Measurements from ENCODE around the gene UGT1A4. TPM values are rescaled to one million over a fixed set of nuclear protein-coding genes. Genes with fewer than 3 reads are reported as not detected.

Gene UGT1A4
- total and polyA plus RNA-seq, 2 donors (not counting 1 experiment from before 2014, with no cell fraction given): not detected

DNA sequence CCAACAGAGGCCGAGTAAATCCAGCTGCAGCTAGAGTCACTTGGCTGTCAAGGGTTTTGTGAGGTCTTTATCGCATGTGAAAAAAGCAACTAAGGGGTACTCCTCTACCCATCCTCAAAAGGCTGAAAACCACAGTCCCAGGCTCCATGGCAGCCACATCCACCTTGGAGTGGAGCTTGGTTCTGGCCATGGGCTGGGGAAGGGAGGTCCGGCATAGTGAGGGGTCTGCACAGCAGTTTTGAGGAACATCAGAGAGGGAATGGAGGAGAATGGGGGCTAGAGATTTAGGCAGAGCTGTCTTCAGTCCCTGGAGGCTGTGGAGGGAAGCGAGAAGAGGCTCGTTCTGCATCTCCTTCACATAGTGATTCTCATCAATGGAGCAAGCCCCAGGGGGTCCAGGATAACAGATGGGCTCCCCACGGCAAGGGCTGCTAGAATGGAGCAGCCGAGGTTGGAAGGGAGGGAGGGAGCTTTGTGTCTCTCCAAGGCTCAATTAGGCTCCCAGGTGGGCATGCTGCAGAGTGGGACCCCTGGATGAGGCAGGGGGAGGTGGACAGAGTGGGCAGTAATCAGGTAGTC is 80.6 kb downstream of the UGT1A4 start:
- DNase-seq (ENCODE audit: low read depth in 2 of 2): no peak

DNA sequence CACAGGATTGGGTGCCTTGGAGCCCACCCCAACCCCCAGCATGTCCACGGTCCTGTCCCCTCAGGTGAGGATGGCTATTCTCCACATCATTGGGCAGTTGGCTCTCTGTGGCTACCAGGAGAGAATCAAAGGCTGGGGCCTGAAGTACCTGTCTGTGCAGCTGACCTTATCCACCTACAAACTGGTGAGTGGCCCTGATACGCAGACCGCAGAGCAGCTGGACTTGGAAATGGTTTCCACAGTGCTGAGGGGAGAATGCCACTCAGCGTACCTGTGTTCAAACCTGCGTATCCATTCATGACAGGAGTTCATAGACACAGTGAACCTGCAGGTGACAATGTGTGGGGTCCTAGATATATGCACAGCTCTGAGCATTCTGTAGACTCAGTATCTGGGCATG is 81.2 kb downstream of the UGT1A4 start:
- Histone ChIP-seq H2AFZ (ENCODE audit: low read length) (no peak overlapping the region), H3K27ac (ENCODE audit: insufficient read depth, low read length) (no peak overlapping the region), H3K79me2 (ENCODE audit: control insufficient read depth, insufficient read depth, low read length) (no peaks in the 10 kb centered on the region), H3K4me3 (replicated peaks in 1 of 4; ENCODE audit: control extremely low read depth in 1 of 4, insufficient read depth in 1 of 4, low read depth in 3 of 4, low read length in 4 of 4) (no peak overlapping the region), H3K36me3 (ENCODE audit: control insufficient read depth, insufficient read depth, low read length) (no peaks in the 10 kb centered on the region), H3K27me3 (ENCODE audit: control insufficient read depth, insufficient read depth, low read length) (peaks cover 3% of the 10 kb centered on the region), H3K9ac (ENCODE audit: insufficient read depth, low read length) (no peak overlapping the region), H4K20me1 (ENCODE audit: control insufficient read depth, extremely low read depth, insufficient read depth, low read length) (no peaks in the 10 kb centered on the region), H3K9me3 (ENCODE audit: control insufficient read depth, insufficient read depth, low read depth, low read length) (no peaks in the 10 kb centered on the region), H3K4me2 (ENCODE audit: extremely low read depth, insufficient read depth, low read length) (no peak overlapping the region), H3K4me1 (ENCODE audit: control insufficient read depth, extremely low read depth, insufficient read depth, low read length) (no peaks in the 10 kb centered on the region)
- no peak for DNase-seq (ENCODE audit: low read depth in 2 of 2)
- no peak for TF ChIP-seq EZH2 (IDR thresholded peaks at IDR 0.05; ENCODE audit: low read length, missing control alignments)
- TF ChIP-seq, protein P1, sequence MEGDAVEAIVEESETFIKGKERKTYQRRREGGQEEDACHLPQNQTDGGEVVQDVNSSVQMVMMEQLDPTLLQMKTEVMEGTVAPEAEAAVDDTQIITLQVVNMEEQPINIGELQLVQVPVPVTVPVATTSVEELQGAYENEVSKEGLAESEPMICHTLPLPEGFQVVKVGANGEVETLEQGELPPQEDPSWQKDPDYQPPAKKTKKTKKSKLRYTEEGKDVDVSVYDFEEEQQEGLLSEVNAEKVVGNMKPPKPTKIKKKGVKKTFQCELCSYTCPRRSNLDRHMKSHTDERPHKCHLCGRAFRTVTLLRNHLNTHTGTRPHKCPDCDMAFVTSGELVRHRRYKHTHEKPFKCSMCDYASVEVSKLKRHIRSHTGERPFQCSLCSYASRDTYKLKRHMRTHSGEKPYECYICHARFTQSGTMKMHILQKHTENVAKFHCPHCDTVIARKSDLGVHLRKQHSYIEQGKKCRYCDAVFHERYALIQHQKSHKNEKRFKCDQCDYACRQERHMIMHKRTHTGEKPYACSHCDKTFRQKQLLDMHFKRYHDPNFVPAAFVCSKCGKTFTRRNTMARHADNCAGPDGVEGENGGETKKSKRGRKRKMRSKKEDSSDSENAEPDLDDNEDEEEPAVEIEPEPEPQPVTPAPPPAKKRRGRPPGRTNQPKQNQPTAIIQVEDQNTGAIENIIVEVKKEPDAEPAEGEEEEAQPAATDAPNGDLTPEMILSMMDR (conservative IDR thresholded peaks at IDR 0.05 in 1 of 2, IDR thresholded peaks at IDR 0.05 in 1 of 2; ENCODE audit: low read depth in 1 of 2, low read length in 2 of 2): no peak

More for the DNA sequence above, 80.6 kb downstream of the UGT1A4 start:
- no peak overlapping the region for H2AFZ ChIP-seq (ENCODE audit: low read length)
- H3K27me3 ChIP-seq (ENCODE audit: control insufficient read depth, insufficient read depth, low read length): peaks cover 3% of the 10 kb centered on the region
- no peaks in the 10 kb centered on the region for H3K79me2 ChIP-seq (ENCODE audit: control insufficient read depth, insufficient read depth, low read length)
- no peak overlapping the region for H3K9ac ChIP-seq (ENCODE audit: insufficient read depth, low read length)
- H3K4me1 ChIP-seq (ENCODE audit: control insufficient read depth, extremely low read depth, insufficient read depth, low read length): no peaks in the 10 kb centered on the region
- no peak overlapping the region for H3K4me2 ChIP-seq (ENCODE audit: extremely low read depth, insufficient read depth, low read length)
- H3K36me3 ChIP-seq (ENCODE audit: control insufficient read depth, insufficient read depth, low read length): no peaks in the 10 kb centered on the region
- H3K4me3 ChIP-seq (replicated peaks in 1 of 4; ENCODE audit: control extremely low read depth in 1 of 4, insufficient read depth in 1 of 4, low read depth in 3 of 4, low read length in 4 of 4): no peak overlapping the region
- H3K9me3 ChIP-seq (ENCODE audit: control insufficient read depth, insufficient read depth, low read depth, low read length): no peaks in the 10 kb centered on the region
- no peaks in the 10 kb centered on the region for H4K20me1 ChIP-seq (ENCODE audit: control insufficient read depth, extremely low read depth, insufficient read depth, low read length)
- no peak overlapping the region for H3K27ac ChIP-seq (ENCODE audit: insufficient read depth, low read length)
- TF ChIP-seq EZH2 (IDR thresholded peaks at IDR 0.05; ENCODE audit: low read length, missing control alignments): no peak
- TF ChIP-seq, protein P1 (conservative IDR thresholded peaks at IDR 0.05 in 1 of 2, IDR thresholded peaks at IDR 0.05 in 1 of 2; ENCODE audit: low read depth in 1 of 2, low read length in 2 of 2): no peak

GRCh38 chr2:233800208-233800607 is 81.7 kb downstream of the UGT1A4 start:
- Histone ChIP-seq H2AFZ (ENCODE audit: low read length) (no peak overlapping the region), H4K20me1 (ENCODE audit: control insufficient read depth, extremely low read depth, insufficient read depth, low read length) (no peaks in the 10 kb centered on the region), H3K79me2 (ENCODE audit: control insufficient read depth, insufficient read depth, low read length) (no peaks in the 10 kb centered on the region), H3K9me3 (ENCODE audit: control insufficient read depth, insufficient read depth, low read depth, low read length) (no peaks in the 10 kb centered on the region), H3K4me2 (ENCODE audit: extremely low read depth, insufficient read depth, low read length) (no peak overlapping the region), H3K4me3 (replicated peaks in 1 of 4; ENCODE audit: control extremely low read depth in 1 of 4, insufficient read depth in 1 of 4, low read depth in 3 of 4, low read length in 4 of 4) (no peak overlapping the region), H3K27me3 (ENCODE audit: control insufficient read depth, insufficient read depth, low read length) (peaks cover 3% of the 10 kb centered on the region), H3K36me3 (ENCODE audit: control insufficient read depth, insufficient read depth, low read length) (no peaks in the 10 kb centered on the region), H3K27ac (ENCODE audit: insufficient read depth, low read length) (no peak overlapping the region), H3K4me1 (ENCODE audit: control insufficient read depth, extremely low read depth, insufficient read depth, low read length) (no peaks in the 10 kb centered on the region), H3K9ac (ENCODE audit: insufficient read depth, low read length) (no peak overlapping the region)
- no peak for DNase-seq (ENCODE audit: low read depth in 2 of 2)
- TF ChIP-seq, protein P1 (conservative IDR thresholded peaks at IDR 0.05 in 1 of 2, IDR thresholded peaks at IDR 0.05 in 1 of 2; ENCODE audit: low read depth in 1 of 2, low read length in 2 of 2): no peak
- TF ChIP-seq EZH2 (IDR thresholded peaks at IDR 0.05; ENCODE audit: low read length, missing control alignments): no peak
